ENCODE measurements around the gene CALU. TPM values are rescaled to one million over a fixed set of nuclear protein-coding genes. Genes with fewer than 3 reads are reported as not detected.

The CALU gene
- total RNA-seq, 1 donor from 2014 or later, result 144 TPM

- Mint-ChIP-seq H3K27ac (peak overlapping the region; percentile 95), H3K27me3 (peaks cover 8% of the 10 kb centered on the region), H3K4me1 (ENCODE audit: unreplicated experiment) (peaks cover 23% of the 10 kb centered on the region), H3K36me3 (peaks cover 3% of the 10 kb centered on the region), H3K4me3 (peak overlapping the region; percentile 98), H3K9me3 (peaks cover 4% of the 10 kb centered on the region)
- DNase-seq (ENCODE audit: extremely low spot score, unreplicated experiment), result no peak
- TF ChIP-seq CTCF (conservative IDR thresholded peaks at IDR 0.05), result no peak
These were observed 1.2 kb upstream of the CALU start for GRCh38 chr7:128737867-128738385.

GRCh38 chr7:128738570-128739047 is 550 bp upstream of the CALU start:
- no peak for DNase-seq (ENCODE audit: extremely low spot score, unreplicated experiment)
- no peak for TF ChIP-seq CTCF (conservative IDR thresholded peaks at IDR 0.05)
- Mint-ChIP-seq H3K9me3 (peaks cover 4% of the 10 kb centered on the region), H3K4me1 (ENCODE audit: unreplicated experiment) (peaks cover 23% of the 10 kb centered on the region), H3K4me3 (peak overlapping the region; percentile 98), H3K27me3 (peaks cover 8% of the 10 kb centered on the region), H3K27ac (peak overlapping the region; percentile 95), H3K36me3 (peaks cover 3% of the 10 kb centered on the region)

GRCh38 chr7:128739990-128740682 is 977 bp downstream of the CALU start:
- TF ChIP-seq CTCF (conservative IDR thresholded peaks at IDR 0.05), result no peak
- H3K4me1 Mint-ChIP-seq (ENCODE audit: unreplicated experiment), result peaks cover 29% of the 10 kb centered on the region
- peaks cover 4% of the 10 kb centered on the region for H3K9me3 Mint-ChIP-seq
- peak overlapping the region; percentile 95 for H3K27ac Mint-ChIP-seq
- no peak for DNase-seq (ENCODE audit: extremely low spot score, unreplicated experiment)
- peaks cover 6% of the 10 kb centered on the region for H3K27me3 Mint-ChIP-seq
- H3K36me3 Mint-ChIP-seq, result peaks cover 9% of the 10 kb centered on the region
- H3K4me3 Mint-ChIP-seq, result peak overlapping the region; percentile 98

GRCh38 chr7:128740996-128741395 is 1.8 kb downstream of the CALU start:
- Mint-ChIP-seq H3K4me3 (peak overlapping the region; percentile 14), H3K27me3 (peaks cover 3% of the 10 kb centered on the region), H3K4me1 (ENCODE audit: unreplicated experiment) (peaks cover 29% of the 10 kb centered on the region), H3K27ac (peak overlapping the region; percentile 57), H3K36me3 (peaks cover 13% of the 10 kb centered on the region), H3K9me3 (peaks cover 4% of the 10 kb centered on the region)
- no peak for TF ChIP-seq CTCF (conservative IDR thresholded peaks at IDR 0.05)
- DNase-seq (ENCODE audit: extremely low spot score, unreplicated experiment), result no peak

- no peak for DNase-seq (ENCODE audit: extremely low spot score, unreplicated experiment)
- Mint-ChIP-seq H3K27ac (peak overlapping the region; percentile 57), H3K9me3 (peaks cover 4% of the 10 kb centered on the region), H3K36me3 (peaks cover 13% of the 10 kb centered on the region), H3K4me1 (ENCODE audit: unreplicated experiment) (peaks cover 29% of the 10 kb centered on the region), H3K27me3 (no peaks in the 10 kb centered on the region), H3K4me3 (peak overlapping the region; percentile 14)
- TF ChIP-seq CTCF (conservative IDR thresholded peaks at IDR 0.05), result no peak
These were observed 2.3 kb downstream of the CALU start for GRCh38 chr7:128741491-128741890.

All from type B pancreatic cell (in vitro differentiated cells).